B cell (primary cell): ENCODE data around the gene TRIB2. TPM values are rescaled to one million over a fixed set of nuclear protein-coding genes. Genes with fewer than 3 reads are reported as not detected.
A peak's percentile ranks its signal among the peaks of the same experiment; 100 is the strongest.

Experiments used
- ATAC-seq: fragments of 200-7000 bp; cut with Tn5 transposase; one replicate; pipeline ENCODE4 v1.10.0; 2021; ENCODE audit warnings: low read depth, mild to moderate bottlenecking, moderate number of reproducible peaks, moderate library complexity
- CTCF ChIA-PET: fragments of 350-600 bp; sonication (Branson Sonifier 250); formaldehyde crosslinking; loops from one replicate; lab custom pipeline; 2021; ENCODE audit warnings: antibody characterized with exemption, inconsistent platforms; lab: Charles Lee
- POLR2A ChIA-PET: fragments of 350-600 bp; sonication (Branson Sonifier 250); formaldehyde crosslinking; loops from one replicate; lab custom pipeline; 2021; ENCODE audit warnings: antibody characterized with exemption; lab: Charles Lee
- DNase-seq: peaks from one replicate; pipeline ENCODE4 v3.0.0; 2013
- H2AFZ ChIP-seq: 2 replicates; pipeline ENCODE4 v1.6.1; 2012; ENCODE audit warnings: mild to moderate bottlenecking, low read depth, low read length; ENCODE audit not compliant: insufficient read depth, poor library complexity, severe bottlenecking
- H3K27ac ChIP-seq, 2 donors: 1 replicate in 1 of 2; 2 replicates in 1 of 2; pipeline ENCODE4 v1.5.1; 2012 to 2013; ENCODE audit warnings: low read length in 2 of 2, mild to moderate bottlenecking in 2 of 2, moderate library complexity in 1 of 2
- H3K27me3 ChIP-seq, 4 experiments: fragments of 200-600 bp in 1 of 4; sonication (generic) in 1 of 4; replicated peaks in 1 of 4; 1 replicate in 2 of 4; 2 replicates in 2 of 4; pipeline versions ENCODE4 v1.6.1 to v1.7.0; 2013 to 2016; ENCODE audit warnings: low read length in 3 of 4, mild to moderate bottlenecking in 2 of 4, mixed read lengths in 1 of 4, moderate library complexity in 1 of 4; ENCODE audit not compliant: insufficient read depth in 4 of 4, control insufficient read depth in 3 of 4; ENCODE audit errors: control extremely low read depth in 1 of 4
- H3K36me3 ChIP-seq, 2 experiments: replicated peaks in 1 of 2; 1 replicate in 1 of 2; 2 replicates in 1 of 2; pipeline versions ENCODE4 v1.6.1 to v1.7.1; 2013; ENCODE audit warnings: low read length in 1 of 2; ENCODE audit not compliant: insufficient read depth in 2 of 2, control insufficient read depth in 1 of 2; ENCODE audit errors: control extremely low read depth in 1 of 2, extremely low read depth in 1 of 2
- H3K4me1 ChIP-seq, 2 donors: fragments of 200-600 bp in 1 of 2; sonication (generic) in 1 of 2; 1 replicate in 1 of 2; 2 replicates in 1 of 2; pipeline versions ENCODE4 v1.5.1 to v1.6.1; 2013 to 2017; ENCODE audit warnings: low read length in 2 of 2; ENCODE audit not compliant: control insufficient read depth in 2 of 2, insufficient read depth in 2 of 2
- H3K4me2 ChIP-seq: replicated peaks from 2 replicates; pipeline ENCODE3; 2012; ENCODE audit warnings: mild to moderate bottlenecking, low read depth, low read length; ENCODE audit not compliant: poor library complexity, severe bottlenecking
- H3K4me3 ChIP-seq, 5 experiments: fragments of 200-600 bp in 1 of 5; sonication (generic) in 1 of 5; 1 replicate in 3 of 5; 2 replicates in 2 of 5; pipeline versions ENCODE4 v1.5.1 to v1.7.0; 2011 to 2016; ENCODE audit warnings: low read length in 4 of 5, mild to moderate bottlenecking in 4 of 5, low read depth in 2 of 5, control low read depth in 1 of 5, moderate library complexity in 1 of 5; ENCODE audit not compliant: insufficient read depth in 1 of 5; ENCODE audit errors: control extremely low read depth in 1 of 5, extremely low read depth in 1 of 5
- H3K79me2 ChIP-seq: fragments of 200-600 bp; sonication (generic); one replicate; pipeline ENCODE4 v1.6.0; 2016; ENCODE audit warnings: low read length; ENCODE audit not compliant: control insufficient read depth, insufficient read depth
- H3K9ac ChIP-seq: fragments of 200-600 bp; sonication (generic); 2 replicates; pipeline ENCODE4 v1.6.1; 2017; ENCODE audit warnings: mild to moderate bottlenecking, low read length, moderate library complexity
- H3K9me3 ChIP-seq, 3 donors: one replicate each; pipeline versions ENCODE4 v1.6.1 to v1.7.1; 2013; ENCODE audit warnings: low read length in 2 of 3; ENCODE audit not compliant: control insufficient read depth in 2 of 3, insufficient read depth in 1 of 3; ENCODE audit errors: control extremely low read depth in 1 of 3
- H4K20me1 ChIP-seq: 2 replicates; pipeline ENCODE4 v1.6.0; 2012; ENCODE audit warnings: mild to moderate bottlenecking, low read length; ENCODE audit not compliant: insufficient read depth, control insufficient read depth, poor library complexity, severe bottlenecking
- H3K27ac Mint-ChIP-seq: one replicate; pipeline ENCODE4 v1.8.0; 2021; ENCODE audit warnings: mixed read lengths
- H3K27me3 Mint-ChIP-seq: one replicate; pipeline ENCODE4 v1.8.0; 2021; ENCODE audit warnings: mixed read lengths
- H3K4me1 Mint-ChIP-seq: one replicate; pipeline ENCODE4 v1.8.0; 2021; ENCODE audit warnings: mixed read lengths
- H3K4me3 Mint-ChIP-seq: one replicate; pipeline ENCODE4 v1.8.0; 2021; ENCODE audit warnings: mixed read lengths
- H3K9me3 Mint-ChIP-seq: one replicate; pipeline ENCODE4 v1.8.0; 2022; ENCODE audit warnings: mixed read lengths; ENCODE audit not compliant: insufficient read depth
- CTCF ChIP-seq: fragments of 200-600 bp; IDR thresholded peaks from one replicate; pipeline ENCODE4 v1.8.0; 2022; ENCODE audit warnings: antibody characterized with exemption, mild to moderate bottlenecking
- EZH2 ChIP-seq: IDR thresholded peaks from 2 replicates; pipeline ENCODE4 v1.6.1; 2012; ENCODE audit warnings: borderline replicate concordance, low read depth, mild to moderate bottlenecking, moderate library complexity, low read length; ENCODE audit not compliant: insufficient read depth, poor library complexity, severe bottlenecking
- WGBS: methylation state at CpG from one replicate; pipeline ENCODE4 v1.1.5; 2013; ENCODE audit warnings: missing lambda C conversion rate; ENCODE audit not compliant: insufficient coverage; 5-methylcytosine and 5-hydroxymethylcytosine counted together
- intact Hi-C: fragments of 100-400 bp; cut with micrococcal nuclease; formaldehyde crosslinking; loops from one replicate; pipeline ENCODE4 v1.10.0; 2022
- polyA plus RNA-seq: library from polyadenylated mRNA; depleted of rRNA; stranded (reverse); fragments of >200 nt; gene quantifications from 2 replicates; pipeline ENCODE4 v1.2.3, GENCODE V29; 2012
- total RNA-seq, 2 donors: library from RNA; stranded (reverse); fragments of 120-200 nt in 1 of 2; gene quantifications; 1 replicate in 1 of 2; 2 replicates in 1 of 2; pipeline versions ENCODE4 v1.2.3 to v1.2.4, GENCODE V29; 2013 to 2022

TRIB2 gene
- total and polyA plus RNA-seq, 2 donors (not counting 1 experiment from before 2014, with no cell fraction given) = 36.3 to 117 TPM

DNA sequence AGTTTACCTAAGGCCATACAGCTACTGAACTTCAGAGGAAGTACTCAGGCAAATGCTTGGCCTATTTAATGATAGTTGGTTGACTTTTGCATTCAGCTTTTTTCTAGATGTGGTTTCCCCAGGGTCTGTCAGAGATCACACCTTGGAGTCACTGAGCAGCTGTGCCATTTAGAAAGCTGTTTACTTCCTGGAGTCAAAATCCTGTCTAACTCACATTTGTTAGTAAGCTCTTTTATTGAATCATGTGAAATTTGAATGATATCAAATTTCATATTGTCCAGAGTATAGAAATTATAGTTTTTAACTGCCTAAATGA lies 7.6 kb upstream of the TRIB2 start:
- no peak for ATAC-seq
- no peak overlapping the region for H3K27ac ChIP-seq
- no peaks in the 10 kb centered on the region for H3K27me3 ChIP-seq
- DNase-seq = no peak
- H3K4me3 ChIP-seq = no peak overlapping the region
- no peaks in the 10 kb centered on the region for H3K9me3 Mint-ChIP-seq
- H3K4me3 Mint-ChIP-seq = no peak overlapping the region
- ChIA-PET POLR2A (no interaction called here), CTCF (interaction anchor here (0.8 kb wide), 1 partner anchor 69 kb away, joined by 3 read pairs; no protein-coding TSS in a partner anchor)
- no peaks in the 10 kb centered on the region for H3K36me3 ChIP-seq
- no peak overlapping the region for H2AFZ ChIP-seq
- peaks cover 0 to 6% (median 4%) of the 10 kb centered on the region in 3 donors for H3K9me3 ChIP-seq
- H3K9ac ChIP-seq = no peak overlapping the region
- no peak overlapping the region for H3K4me2 ChIP-seq
- no peaks in the 10 kb centered on the region for H3K79me2 ChIP-seq
- TF ChIP-seq CTCF = no peak
- no peak for TF ChIP-seq EZH2
- H4K20me1 ChIP-seq = no peaks in the 10 kb centered on the region
- intact Hi-C loops = no loop called here
- peaks cover 33% of the 10 kb centered on the region for H3K4me1 Mint-ChIP-seq
- peaks cover 21 to 28% of the 10 kb centered on the region in 2 donors for H3K4me1 ChIP-seq
- H3K27me3 Mint-ChIP-seq = no peaks in the 10 kb centered on the region
- H3K27ac Mint-ChIP-seq = no peak overlapping the region

DNA sequence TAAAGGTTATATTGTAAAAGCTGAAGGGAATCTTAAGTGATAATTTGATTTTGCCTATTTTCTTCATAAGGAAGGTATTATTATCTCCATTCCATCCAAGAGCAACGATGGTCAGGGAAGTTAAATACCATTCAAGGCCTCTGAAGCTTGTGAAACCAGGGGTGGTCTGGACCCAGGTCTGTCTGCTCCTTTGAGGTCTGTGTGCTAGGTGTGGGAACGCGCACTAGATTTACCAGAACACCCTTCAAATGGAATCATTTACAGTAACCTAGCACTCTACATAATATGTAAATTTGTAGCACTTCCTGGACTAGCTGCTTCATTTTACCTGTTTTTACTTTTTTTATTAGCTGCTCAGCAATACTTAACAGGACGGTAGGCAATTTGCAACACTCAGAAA lies 6.4 kb upstream of the TRIB2 start:
- TF ChIP-seq EZH2 = no peak
- no peak for TF ChIP-seq CTCF
- ChIA-PET CTCF (interaction anchor here (0.8 to 1.0 kb wide), 2 partner anchors 11 to 881 kb away, joined by 3 to 4 read pairs; no protein-coding TSS in a partner anchor), POLR2A (no interaction called here)
- Mint-ChIP-seq H3K27me3 (no peaks in the 10 kb centered on the region), H3K4me1 (peaks cover 32% of the 10 kb centered on the region), H3K27ac (no peak overlapping the region), H3K9me3 (no peaks in the 10 kb centered on the region), H3K4me3 (no peak overlapping the region)
- Histone ChIP-seq H3K4me2 (peak overlapping the region; percentile 11), H3K4me1 (peaks cover 22 to 31% of the 10 kb centered on the region in 2 donors), H3K27me3 (no peaks in the 10 kb centered on the region), H3K9me3 (peaks cover 0 to 2% (median 1%) of the 10 kb centered on the region in 3 donors), H3K9ac (no peak overlapping the region), H4K20me1 (no peaks in the 10 kb centered on the region), H3K36me3 (no peaks in the 10 kb centered on the region), H3K79me2 (no peaks in the 10 kb centered on the region), H3K4me3 (no peak overlapping the region), H2AFZ (no peak overlapping the region), H3K27ac (no peak overlapping the region)
- 76% methylated on average over 2 of the region's 4 CpGs for WGBS
- ATAC-seq (no peak), DNase-seq (no peak)
- intact Hi-C loops = loop anchor here (10.0 kb wide), 3 partner anchors 96 to 1366 kb away; partner anchors contain the start of genes E2F6 and ROCK2
